HG02588 (cell line): ENCODE data around the gene NR0B1.

ENCODE experiments used
- ATAC-seq: cut with Tn5 transposase; IDR thresholded peaks from one replicate; pipeline ENCODE4 v1.9.1; 2021; ENCODE audit warnings: mild to moderate bottlenecking, moderate library complexity; ENCODE audit not compliant: unreplicated experiment

Gene NR0B1, protein sequence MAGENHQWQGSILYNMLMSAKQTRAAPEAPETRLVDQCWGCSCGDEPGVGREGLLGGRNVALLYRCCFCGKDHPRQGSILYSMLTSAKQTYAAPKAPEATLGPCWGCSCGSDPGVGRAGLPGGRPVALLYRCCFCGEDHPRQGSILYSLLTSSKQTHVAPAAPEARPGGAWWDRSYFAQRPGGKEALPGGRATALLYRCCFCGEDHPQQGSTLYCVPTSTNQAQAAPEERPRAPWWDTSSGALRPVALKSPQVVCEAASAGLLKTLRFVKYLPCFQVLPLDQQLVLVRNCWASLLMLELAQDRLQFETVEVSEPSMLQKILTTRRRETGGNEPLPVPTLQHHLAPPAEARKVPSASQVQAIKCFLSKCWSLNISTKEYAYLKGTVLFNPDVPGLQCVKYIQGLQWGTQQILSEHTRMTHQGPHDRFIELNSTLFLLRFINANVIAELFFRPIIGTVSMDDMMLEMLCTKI

DNA sequence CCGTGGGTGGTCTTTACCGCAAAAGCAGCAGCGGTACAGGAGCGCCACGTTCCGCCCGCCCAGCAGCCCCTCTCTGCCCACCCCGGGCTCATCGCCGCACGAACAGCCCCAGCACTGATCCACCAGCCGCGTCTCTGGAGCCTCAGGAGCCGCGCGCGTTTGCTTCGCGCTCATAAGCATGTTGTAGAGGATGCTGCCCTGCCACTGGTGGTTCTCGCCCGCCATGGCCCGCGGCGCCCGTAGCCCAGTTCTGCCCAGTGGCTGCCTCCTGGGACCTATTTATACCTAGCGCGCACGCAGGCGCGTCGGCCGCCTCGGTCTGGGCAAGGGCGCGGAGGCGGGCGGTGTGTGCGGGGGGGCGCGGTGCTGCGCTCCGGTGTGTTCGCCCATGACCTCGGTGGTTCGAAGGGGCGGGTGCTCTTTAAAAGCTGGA lies at the start of gene NR0B1:
TSS of gene NR0B1 (minus strand) at position 252 of the 433 bp plus-strand sequence. CDS start at position 225, 27 bp downstream.
- ATAC-seq, result no peak

DNA sequence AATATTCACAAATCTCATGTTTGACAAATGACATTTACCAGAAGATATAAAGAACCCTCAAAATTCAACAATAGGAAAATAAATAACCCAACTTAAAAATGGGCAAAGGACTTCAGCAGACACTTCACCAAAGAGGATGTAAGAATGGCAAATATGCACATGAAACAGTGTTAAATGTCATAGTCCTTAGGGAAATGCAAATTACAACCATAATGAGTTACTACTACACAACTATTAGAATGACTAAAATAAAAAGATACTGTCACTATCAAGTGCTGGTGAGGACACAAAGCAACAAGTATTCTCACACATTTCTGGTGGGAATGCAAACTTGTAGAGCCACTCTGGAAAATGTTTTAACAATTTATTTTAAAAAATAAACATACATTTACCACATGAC lies 40.8 kb upstream of the NR0B1 start:
- ATAC-seq, result no peak

DNA sequence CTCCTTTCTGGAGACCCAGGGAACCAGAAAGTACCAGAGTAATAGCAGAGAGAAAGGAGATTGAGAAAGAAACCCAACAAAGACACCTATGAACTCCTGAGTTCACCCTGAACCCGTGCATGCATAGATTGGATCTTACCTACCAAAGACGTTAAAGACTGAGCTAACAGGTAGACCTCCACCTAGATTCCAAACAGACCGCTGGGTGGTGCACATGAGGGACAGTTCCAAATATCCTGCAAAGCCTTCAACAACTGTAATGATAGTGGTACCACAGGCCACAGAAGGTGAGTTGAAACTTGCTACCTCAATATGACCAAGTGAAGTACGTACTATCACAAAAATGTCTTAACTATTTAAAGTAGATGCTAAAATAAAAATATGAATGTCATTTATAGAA lies 34.0 kb upstream of the NR0B1 start:
- no peak for ATAC-seq

DNA sequence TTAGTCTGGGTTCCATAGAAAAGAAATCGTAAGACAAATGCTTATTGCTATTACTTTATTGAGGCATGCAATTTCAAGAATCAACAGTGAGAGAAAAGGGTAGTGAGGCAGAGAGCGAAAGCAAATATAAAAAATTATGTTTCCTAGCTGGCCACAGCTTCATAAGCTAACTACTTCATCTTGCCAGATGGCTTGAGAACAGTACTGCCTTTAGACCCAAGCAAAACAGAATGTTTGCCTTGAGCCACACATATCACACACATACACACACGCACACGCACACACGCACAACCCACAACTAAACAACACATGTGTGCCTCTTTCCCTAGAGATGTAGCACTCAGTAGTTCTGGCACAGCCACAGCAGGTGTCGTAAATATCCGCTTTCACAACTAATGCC lies 31.6 kb upstream of the NR0B1 start:
- no peak for ATAC-seq

DNA sequence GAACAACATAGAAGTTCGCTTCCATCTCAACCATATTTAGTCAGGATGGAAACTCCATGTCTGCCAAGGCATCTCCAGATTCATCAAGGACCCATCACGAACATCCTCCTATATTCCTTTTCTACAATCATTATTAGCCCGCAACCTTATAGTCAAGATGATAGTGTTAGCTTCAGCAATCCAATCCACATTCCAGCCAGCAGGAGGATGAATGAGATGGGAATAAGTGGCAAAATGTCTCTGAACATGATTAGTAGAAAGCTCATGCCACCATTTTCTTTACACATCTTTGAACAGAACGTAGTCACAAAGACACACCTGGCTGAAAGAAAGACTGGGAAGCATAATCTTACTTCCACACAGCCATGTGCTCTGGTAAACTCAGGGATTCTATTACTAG lies 18.6 kb upstream of the NR0B1 start:
- no peak for ATAC-seq

DNA sequence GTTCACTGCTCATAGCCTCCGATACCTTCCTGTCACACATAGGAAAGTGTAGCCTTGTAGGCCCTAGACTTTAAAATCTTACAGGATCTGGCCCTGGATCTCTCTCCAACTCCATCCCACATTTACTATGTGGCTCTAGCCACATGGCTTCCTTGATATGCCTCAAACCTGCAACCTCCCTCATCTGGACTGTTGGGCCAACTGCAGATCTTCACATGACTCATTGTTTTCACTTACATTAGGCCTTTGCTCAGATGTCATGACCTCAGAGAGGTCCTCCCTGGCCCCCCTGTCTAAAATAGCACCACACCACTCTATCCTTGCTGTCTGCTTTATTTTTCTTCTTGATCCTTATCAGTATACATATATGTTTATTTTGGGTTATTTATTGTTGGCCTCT lies 8.1 kb upstream of the NR0B1 start:
- ATAC-seq, result no peak

DNA sequence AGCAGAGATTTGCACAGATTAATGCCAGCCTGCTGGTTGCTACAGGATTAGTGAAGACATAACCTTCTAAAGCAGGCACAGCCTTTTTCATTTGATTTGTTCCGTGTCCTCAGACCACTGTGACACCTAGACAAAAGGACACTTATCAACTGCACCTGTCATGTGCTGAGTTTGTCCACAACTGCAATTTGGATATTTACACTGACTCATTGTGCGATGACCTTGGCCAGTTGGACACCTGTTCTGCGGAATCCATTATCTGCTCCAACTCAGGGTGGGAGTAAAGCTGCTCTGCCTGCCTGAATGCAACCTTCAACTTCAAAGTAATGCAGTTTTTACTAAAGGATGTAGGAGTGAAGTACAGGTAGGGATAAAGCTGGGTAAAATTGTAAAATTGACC lies 4.1 kb upstream of the NR0B1 start:
- ATAC-seq, result no peak

DNA sequence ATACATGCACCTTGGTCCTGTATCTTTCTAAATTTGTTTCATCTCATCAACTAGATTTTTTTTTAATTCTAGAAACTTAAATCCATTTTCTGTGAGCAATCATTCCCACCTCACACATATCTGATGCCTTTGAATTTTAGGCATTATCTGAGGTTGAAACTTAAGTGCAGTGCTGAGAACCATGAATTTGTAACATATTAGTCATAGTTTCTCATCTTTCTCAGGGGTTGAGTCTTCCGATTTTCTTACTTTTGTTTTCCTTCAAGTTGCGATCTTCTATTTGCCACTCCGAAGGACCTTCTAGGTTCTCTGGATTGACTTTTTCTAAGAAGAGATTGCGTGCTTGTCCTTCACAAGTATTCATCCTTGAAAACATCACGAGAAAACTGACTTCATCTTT lies 3.7 kb upstream of the NR0B1 start:
- ATAC-seq, result no peak

DNA sequence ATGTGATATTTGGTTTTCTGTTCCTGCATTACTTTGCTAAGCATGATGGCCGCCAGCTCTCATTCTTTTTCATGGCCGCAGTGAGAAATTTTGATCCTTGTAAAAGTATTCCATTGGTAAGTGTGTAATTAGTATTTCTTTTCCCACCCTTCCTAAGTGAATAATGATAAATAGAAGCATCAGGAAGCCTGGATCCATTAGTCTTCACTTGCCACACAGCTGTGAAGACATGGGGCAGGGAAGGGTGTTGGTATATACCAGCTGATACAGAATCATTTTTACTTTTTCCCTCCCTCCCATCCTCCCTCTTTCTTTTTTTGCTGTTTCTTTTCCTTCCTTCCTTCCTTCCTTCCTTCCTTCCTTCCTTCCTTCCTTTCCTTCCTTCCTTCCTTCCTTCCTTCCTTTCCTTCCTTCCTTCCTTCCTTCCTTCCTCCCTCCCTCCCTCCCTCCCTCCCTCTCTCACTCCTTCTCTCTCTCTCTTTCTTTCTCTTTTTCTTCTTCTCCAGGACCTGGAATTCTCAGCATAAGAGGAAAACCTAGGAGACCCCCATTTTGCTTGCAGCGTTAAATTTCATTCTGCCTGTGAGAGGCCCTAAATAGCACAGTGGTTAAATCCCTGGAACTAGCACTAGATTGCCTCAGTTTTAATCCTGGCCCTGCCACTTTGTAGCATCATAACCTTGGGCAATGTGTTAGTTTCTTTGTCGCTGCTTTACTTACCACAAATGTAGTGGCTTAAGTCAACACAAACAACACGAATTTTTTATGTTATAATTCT lies 1.4 kb upstream of the NR0B1 start:
- ATAC-seq, result no peak

DNA sequence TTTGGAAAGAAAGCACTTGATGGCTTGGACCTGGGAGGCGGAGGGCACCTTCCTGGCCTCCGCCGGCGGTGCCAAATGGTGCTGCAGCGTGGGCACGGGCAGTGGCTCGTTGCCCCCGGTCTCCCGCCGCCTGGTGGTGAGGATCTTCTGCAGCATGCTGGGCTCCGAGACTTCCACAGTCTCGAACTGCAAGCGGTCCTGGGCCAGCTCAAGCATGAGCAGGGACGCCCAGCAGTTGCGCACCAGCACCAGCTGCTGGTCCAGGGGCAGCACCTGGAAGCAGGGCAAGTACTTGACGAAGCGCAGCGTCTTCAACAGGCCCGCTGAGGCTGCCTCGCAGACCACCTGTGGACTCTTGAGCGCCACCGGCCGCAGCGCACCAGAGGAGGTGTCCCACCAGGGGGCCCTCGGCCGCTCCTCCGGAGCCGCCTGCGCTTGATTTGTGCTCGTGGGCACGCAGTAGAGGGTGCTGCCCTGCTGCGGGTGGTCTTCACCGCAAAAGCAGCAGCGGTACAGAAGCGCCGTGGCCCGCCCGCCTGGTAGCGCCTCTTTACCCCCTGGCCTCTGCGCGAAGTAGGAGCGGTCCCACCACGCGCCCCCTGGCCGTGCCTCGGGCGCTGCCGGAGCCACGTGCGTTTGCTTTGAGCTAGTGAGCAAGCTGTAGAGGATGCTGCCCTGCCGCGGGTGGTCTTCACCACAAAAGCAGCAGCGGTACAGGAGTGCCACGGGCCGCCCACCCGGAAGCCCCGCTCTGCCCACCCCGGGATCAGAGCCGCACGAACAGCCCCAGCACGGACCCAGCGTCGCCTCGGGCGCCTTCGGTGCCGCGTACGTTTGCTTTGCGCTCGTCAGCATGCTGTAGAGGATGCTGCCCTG lies 689 bp downstream of the NR0B1 start:
- no peak for ATAC-seq

DNA sequence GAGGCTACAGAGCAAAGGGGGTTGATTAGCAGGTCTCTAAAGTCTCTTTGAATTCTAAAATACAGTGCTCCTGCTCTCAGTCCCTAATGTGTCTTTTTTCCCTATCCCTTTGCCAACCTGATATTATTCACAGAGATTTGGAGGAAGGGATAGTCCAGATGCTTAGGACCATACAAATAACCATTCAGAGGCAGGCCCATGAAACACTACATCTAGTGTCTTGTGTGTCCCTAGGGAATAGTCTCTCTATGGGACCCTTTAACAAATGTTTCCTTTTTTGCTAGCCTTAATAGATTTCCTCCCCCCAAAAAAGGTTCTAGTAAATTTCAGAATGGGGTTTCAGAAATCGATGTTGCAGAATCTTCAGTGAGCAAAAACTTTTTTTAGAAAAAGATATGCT lies 1.7 kb downstream of the NR0B1 start:
- ATAC-seq, result no peak

DNA sequence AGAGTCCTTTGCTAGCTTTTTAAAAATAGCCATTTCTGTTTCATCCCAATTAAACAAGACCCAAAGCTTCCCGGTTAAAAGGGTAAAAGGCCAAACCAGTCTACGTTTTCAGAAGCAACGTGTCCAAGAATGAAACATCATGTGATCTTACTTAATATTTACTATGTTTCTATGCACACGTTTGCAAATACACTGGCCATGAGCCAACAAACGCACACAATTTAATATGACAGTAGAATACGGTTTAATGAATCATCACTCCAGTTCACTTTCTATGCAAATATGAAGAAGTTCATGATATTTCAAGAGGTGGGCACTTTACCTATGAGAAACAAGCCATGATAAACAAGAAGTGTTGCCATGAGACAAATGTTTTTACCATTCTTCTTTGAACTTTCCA lies 4.3 kb downstream of the NR0B1 start:
- no peak for ATAC-seq

DNA sequence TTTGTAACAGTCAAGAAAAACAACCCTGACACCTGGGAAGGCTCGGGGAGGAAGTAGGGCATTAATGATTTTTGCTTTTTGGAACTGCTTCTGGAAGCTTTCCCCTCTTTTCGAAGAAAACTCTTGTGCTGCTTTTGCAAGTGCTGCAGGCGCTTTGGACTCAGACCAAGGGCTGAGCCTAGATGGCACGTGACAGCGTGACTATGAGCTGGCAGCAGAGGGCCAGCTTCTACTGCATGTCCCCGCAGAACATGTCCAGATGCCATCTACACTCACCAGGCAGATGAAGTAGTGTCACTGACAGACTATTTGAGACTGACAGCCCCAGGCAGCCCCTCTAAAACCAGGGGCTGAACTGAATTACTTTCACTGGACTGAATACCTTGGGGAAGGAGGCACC lies 6.2 kb downstream of the NR0B1 start:
- no peak for ATAC-seq

DNA sequence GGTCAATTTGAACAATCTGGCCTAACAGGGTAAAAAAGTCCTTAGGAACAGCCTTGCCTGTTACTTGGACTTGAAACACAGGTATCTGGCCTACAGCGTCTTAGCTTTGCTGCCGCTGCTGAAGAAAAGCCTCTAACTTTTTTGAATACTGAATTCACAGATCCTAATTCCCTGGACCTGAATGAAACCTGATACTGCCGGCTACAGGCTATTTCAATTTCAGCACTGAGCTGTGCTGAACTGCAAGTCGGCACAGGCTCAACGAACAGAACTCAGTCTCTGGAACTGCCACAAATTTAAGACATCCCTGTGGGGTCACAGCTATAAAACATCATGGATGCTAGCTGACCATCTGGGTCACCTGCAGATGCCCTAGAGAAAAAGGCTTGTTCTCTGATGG lies 7.2 kb downstream of the NR0B1 start:
- no peak for ATAC-seq

DNA sequence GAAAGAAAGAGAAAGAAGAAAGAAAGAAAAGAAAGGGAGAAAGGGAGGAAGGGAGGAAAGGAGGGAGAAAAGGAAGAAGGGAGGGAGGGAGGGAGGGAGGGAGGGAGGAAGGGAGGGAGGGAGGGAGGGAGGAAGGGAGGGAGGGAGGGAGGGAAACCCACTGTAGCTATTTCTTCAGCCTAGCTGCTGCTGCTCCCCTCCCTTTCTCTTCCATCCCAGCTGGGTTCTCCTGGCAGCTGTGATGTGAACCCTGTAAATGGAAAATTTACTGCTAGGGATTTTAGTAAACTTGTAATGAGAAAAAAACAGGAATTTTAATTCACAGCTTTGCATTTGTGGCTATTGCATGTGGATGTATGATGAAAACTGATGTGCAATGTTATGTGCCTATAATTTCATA lies 8.0 kb downstream of the NR0B1 start:
- ATAC-seq, result no peak

DNA sequence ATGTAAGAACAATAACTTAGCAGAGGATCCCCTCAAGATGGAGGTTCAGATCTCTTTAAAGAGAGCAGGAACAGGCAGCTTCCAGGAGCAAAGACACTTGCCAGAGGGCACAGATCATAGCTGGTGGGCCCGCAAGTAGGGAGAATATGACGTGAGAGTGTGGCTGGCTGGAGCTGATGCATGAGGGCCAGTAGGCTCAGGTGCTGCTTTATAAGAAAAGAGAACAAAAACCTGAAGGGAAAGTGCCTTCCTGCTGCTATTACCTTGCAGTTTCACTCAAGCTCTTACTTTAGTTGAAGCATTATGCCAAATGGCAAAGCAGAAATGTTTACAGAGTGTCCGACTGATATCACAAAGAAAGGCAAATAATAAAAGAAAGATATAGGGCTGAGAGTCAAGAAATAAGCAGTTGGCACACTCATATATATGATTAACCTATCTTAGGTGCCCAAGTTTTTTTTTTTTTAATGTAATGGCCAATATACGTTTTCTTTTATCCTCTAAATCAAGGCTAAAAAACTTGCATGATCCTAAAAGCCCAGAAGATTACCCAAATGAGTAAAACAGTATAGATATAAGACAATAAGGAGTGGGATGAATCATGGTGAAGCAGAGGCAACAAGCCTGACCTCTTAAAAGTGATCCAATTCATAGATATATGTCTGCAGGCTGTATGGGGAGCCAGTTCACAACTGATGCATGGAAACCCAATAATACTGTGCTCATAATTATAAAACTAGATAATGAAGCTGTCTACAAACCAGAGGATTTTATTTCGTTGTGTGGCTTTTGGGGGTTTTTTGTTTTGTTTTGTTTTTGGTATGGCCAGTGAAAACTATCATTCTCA lies 12.6 kb downstream of the NR0B1 start:
- no peak for ATAC-seq

DNA sequence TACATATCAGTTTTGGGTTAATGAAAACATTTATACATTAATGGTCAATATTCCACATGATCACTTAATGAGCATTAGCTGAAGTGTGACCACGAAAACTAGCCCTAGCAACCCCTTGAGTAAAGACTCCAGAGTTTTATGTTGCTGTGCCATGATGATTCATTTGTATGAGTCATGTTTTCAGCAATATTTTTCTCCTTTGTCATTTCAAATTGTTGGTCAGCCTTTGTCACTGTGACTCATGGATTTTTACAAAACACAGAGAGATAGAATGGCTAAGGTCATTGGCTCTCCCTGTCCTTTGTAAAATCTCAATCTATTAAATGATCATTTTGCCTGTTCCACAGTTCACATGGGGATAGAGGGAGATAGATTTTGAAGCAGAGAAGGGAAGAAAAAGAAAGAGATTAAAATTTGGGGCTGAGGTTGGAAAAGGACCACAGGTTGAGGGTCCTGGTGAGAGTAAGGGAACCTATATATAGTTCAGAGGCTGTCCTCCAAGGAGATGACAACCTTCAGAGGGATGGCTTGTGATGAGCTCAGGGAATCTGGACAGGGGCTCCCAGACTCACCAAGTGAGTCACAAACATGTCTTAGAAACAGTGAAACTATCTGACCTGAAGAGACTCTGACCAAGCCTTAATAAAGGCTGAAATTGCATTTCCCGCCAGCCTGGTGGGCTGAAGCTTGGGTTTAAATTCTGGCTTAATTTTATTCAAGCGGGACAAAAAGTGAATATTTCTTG lies 25.6 kb downstream of the NR0B1 start:
- ATAC-seq, result no peak

DNA sequence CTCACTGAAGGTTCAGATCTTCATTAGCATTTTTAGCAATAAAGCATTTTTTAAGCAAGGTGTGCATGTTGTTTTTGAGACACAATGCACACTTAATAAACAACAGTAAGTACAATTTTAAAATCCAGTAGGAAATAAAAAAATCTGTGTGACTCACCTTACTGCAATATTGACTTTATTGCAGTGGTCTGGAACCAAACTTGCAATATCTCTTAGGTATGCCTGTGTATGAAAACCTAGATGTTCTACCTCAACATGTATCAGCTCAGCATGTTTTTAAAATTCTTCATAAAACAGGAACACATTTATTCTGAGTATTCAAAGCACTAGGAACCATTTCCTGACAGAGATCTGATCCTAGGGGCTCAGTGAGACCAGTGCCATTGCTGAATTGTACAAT lies 26.7 kb downstream of the NR0B1 start:
- no peak for ATAC-seq

DNA sequence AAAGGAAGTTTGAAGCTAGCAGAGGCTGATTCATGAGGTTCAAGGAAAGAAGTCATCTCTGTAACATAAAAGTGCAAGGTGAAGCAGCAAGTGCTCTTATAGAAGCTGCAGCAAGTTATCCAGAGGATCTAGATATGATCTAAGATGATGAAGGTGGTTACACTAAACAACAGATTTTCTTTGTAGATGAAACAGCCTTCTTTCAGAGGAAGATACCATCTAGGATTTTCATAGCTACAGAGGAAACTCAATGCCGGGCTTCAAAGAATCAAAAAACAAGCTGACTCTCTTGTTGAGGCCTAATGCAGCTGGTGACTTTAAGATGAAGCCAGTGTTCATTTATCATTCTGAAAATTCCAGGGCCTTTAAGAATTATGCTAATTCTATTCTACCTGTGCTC lies 28.8 kb downstream of the NR0B1 start:
- ATAC-seq, result no peak

DNA sequence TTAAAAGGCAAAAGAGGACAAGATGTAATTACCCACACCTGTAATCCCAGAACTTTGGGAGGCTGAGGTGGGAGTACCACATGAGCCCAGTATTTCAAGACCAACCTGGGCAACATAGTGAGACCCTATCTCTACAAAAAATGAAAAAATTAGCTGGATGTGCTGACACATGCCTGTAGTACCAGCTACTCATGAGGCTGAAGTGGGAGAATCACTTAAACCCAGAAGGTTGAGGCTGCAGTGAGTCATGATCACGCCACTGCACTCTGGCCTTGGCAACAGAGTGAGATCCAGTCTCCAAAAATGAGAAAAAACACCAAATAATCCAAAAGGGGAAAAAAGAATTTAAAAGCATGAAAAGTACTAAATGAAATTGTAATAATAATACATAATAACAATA lies 30.8 kb downstream of the NR0B1 start:
- no peak for ATAC-seq
